Large intestine (tissue), 12 donors: Measurements from ENCODE around the gene PCDH11Y. TPM values are rescaled to one million over a fixed set of nuclear protein-coding genes. Genes with fewer than 3 reads are reported as not detected.
A peak's percentile ranks its signal among the peaks of the same experiment; 100 is the strongest.
"Not testable (repeated sequence)": the region's sequence is repeated elsewhere in the genome, so short reads cannot be mapped to it uniquely, and the experiment has no call there.

Source experiments
- DNase-seq, 2 donors: peaks; one replicate each; pipeline versions ENCODE4 v3.0.0 to v3.0.0-alpha.2; 2013
- H3K27ac ChIP-seq: one replicate; pipeline ENCODE4 v1.5.1; 2013; ENCODE audit warnings: low read length
- H3K27me3 ChIP-seq: 2 replicates; pipeline ENCODE4 v1.6.1; 2013; ENCODE audit warnings: low read length; ENCODE audit not compliant: control insufficient read depth, insufficient read depth
- H3K36me3 ChIP-seq: 2 replicates; pipeline ENCODE4 v1.6.1; 2013; ENCODE audit warnings: low read length; ENCODE audit not compliant: control insufficient read depth, insufficient read depth
- H3K4me1 ChIP-seq: one replicate; pipeline ENCODE4 v1.6.1; 2013; ENCODE audit warnings: low read length; ENCODE audit not compliant: control insufficient read depth, insufficient read depth
- H3K4me3 ChIP-seq: one replicate; pipeline ENCODE4 v1.5.1; 2013; ENCODE audit warnings: low read length
- H3K9me3 ChIP-seq: one replicate; pipeline ENCODE4 v1.6.1; 2013; ENCODE audit warnings: mild to moderate bottlenecking, low read depth, low read length, moderate library complexity; ENCODE audit not compliant: control insufficient read depth
- WGBS: methylation state at CpG from one replicate; pipeline ENCODE4 v1.1.5; 2013; ENCODE audit warnings: low lambda C conversion rate; ENCODE audit not compliant: insufficient coverage; 5-methylcytosine and 5-hydroxymethylcytosine counted together
- long read RNA-seq, 11 donors: transcript quantifications; one replicate each; lab custom pipeline, GENCODE V29; 2026
- polyA plus RNA-seq: library from polyadenylated mRNA; unstranded; fragments of 120-200 nt; gene quantifications from one replicate; pipeline ENCODE4 v1.2.1, GENCODE V29; 2013

Gene PCDH11Y, protein sequence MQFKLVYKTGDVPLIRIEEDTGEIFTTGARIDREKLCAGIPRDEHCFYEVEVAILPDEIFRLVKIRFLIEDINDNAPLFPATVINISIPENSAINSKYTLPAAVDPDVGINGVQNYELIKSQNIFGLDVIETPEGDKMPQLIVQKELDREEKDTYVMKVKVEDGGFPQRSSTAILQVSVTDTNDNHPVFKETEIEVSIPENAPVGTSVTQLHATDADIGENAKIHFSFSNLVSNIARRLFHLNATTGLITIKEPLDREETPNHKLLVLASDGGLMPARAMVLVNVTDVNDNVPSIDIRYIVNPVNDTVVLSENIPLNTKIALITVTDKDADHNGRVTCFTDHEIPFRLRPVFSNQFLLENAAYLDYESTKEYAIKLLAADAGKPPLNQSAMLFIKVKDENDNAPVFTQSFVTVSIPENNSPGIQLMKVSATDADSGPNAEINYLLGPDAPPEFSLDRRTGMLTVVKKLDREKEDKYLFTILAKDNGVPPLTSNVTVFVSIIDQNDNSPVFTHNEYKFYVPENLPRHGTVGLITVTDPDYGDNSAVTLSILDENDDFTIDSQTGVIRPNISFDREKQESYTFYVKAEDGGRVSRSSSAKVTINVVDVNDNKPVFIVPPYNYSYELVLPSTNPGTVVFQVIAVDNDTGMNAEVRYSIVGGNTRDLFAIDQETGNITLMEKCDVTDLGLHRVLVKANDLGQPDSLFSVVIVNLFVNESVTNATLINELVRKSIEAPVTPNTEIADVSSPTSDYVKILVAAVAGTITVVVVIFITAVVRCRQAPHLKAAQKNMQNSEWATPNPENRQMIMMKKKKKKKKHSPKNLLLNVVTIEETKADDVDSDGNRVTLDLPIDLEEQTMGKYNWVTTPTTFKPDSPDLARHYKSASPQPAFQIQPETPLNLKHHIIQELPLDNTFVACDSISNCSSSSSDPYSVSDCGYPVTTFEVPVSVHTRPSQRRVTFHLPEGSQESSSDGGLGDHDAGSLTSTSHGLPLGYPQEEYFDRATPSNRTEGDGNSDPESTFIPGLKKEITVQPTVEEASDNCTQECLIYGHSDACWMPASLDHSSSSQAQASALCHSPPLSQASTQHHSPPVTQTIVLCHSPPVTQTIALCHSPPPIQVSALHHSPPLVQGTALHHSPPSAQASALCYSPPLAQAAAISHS (N-terminal part only)
- 0.79 TPM for polyA plus RNA-seq
- long read RNA-seq, donor 1: 0 reads
- long read RNA-seq, donor 2: 0 reads
- long read RNA-seq, donor 3: 0 reads
- long read RNA-seq, donor 4: 0 reads
- long read RNA-seq, donor 5: 0 reads
- long read RNA-seq, donor 6: 0 reads
- long read RNA-seq, donor 7: 0 reads
- long read RNA-seq, donor 8: 0 reads
- long read RNA-seq, donor 9: 0 reads
- long read RNA-seq, donor 10: 0 reads
- long read RNA-seq, donor 11: 0 reads

- not testable (repeated sequence) for H3K4me3 ChIP-seq, H3K27ac ChIP-seq, DNase-seq, H3K36me3 ChIP-seq, H3K27me3 ChIP-seq, H3K4me1 ChIP-seq, H3K9me3 ChIP-seq
- WGBS: no CpG with 5 or more reads among the region's 21 CpGs
Measured at GRCh38 chrY:5000057-5000456, at the start of gene PCDH11Y. Gene PCDH11Y (plus strand): TSS chrY:5000296. CDS start chrY:5057100, 56,804 bp downstream.

DNA sequence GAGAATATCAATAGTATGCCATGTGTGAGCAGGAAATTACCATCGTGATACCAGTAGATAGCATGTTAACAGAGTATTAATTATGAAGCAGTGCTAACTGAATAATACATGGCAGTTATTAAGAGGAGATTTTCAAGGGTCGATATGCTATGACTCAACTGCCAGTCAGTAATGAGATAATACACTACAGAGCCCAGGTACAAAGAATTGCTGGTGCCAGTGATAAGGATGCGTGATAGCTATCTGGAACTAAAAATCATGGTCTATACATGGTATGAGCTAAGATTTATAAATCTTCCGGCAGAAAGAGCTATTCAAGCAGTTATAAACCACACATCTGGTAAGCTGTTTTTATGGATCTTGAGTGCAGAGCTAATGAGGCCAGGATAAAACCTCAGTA is 32.2 kb upstream of the PCDH11Y start:
- DNase-seq, H3K4me1 ChIP-seq, H3K27ac ChIP-seq, H3K36me3 ChIP-seq, H3K4me3 ChIP-seq, H3K27me3 ChIP-seq, H3K9me3 ChIP-seq: not testable (repeated sequence)
- no CpG with 5 or more reads among the region's 4 CpGs for WGBS

DNA sequence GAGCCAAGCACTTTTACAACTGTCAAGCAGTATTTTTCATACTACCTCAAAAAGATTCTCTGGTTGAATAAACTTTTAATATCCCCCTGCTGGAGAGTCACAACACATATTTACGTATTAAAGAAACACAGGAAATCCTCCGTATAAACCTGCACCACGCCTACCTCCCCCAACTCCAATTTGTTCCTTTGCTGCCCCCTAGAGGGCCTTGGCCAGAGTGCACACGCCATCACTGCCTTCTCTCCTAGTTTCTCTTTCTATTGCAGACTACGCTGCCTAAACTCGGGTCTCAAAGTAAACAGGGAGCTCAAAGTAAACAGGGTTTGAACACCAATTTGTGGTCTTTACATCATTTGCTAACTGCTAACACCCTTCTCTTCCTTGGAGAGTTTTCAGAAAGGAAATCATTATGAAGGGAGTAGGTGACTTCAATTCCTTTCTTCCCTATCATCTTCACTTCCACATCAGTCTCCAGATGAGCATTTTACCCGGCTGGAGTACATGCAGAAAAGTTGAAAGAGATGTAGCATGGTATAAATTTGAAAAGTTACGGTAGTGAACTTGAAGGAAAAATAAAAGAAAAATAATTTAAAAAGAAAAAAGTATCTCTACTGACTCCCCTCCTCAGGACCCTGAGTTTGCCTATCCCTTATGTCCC is 8.2 kb upstream of the PCDH11Y start:
- WGBS: no CpG with 5 or more reads among the region's 8 CpGs
- not testable (repeated sequence) for H3K36me3 ChIP-seq, H3K9me3 ChIP-seq, H3K27ac ChIP-seq, H3K4me1 ChIP-seq, DNase-seq, H3K27me3 ChIP-seq, H3K4me3 ChIP-seq

GRCh38 chrY:4994892-4995291 is 5.2 kb upstream of the PCDH11Y start:
- H3K36me3 ChIP-seq, H3K4me3 ChIP-seq, H3K9me3 ChIP-seq, H3K27me3 ChIP-seq, H3K27ac ChIP-seq, H3K4me1 ChIP-seq, DNase-seq: not testable (repeated sequence)
- no CpG with 5 or more reads among the region's 5 CpGs for WGBS

DNA sequence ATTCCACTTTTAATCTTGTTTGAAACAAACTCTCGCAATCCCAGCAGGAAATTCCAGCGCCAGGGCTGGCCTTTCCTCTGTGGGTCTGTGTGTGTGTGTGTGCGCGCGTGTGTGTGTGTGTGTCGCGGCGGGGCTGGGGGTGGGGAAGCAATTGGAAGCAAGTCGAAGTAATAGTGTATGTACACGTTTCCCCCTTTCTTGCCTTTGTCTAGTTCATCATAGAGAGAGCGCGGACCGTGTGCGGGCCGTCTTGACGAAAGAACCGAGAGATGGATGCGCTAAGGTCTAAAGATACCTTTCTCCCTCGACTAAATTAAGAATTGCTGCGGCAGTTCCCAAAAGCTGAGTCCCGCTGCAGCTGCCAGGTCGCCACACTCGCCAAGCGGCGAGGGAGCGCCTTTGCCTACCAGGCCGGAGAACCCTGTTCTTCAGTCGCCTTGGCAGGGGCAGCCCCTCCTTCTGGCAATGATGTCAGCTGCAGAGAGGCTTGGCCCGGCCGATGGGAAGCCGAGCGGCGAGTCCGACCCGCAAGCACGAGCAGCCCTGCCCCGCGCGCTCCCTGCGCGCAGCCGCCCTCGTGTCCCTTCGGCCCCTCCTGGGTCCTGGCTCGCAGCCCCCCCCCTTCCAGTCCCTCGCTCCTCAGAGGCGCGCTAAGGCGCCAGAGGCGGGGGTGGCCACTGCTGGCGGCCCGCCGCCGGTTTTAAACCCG is 2.5 kb downstream of the PCDH11Y start:
- H3K9me3 ChIP-seq, H3K4me1 ChIP-seq, H3K4me3 ChIP-seq, H3K27ac ChIP-seq, H3K27me3 ChIP-seq, H3K36me3 ChIP-seq: not testable (repeated sequence)
- no CpG with 5 or more reads among the region's 55 CpGs for WGBS
- peak in 1 of 2 donors; percentile 1 for DNase-seq

- DNase-seq, H3K27me3 ChIP-seq, H3K4me1 ChIP-seq, H3K27ac ChIP-seq, H3K9me3 ChIP-seq, H3K4me3 ChIP-seq, H3K36me3 ChIP-seq: not testable (repeated sequence)
Measured at GRCh38 chrY:5038972-5039523, 39.0 kb downstream of the PCDH11Y start.

GRCh38 chrY:5083017-5083416 is 82.9 kb downstream of the PCDH11Y start:
- DNase-seq, H3K4me3 ChIP-seq, H3K27me3 ChIP-seq, H3K4me1 ChIP-seq, H3K27ac ChIP-seq, H3K9me3 ChIP-seq, H3K36me3 ChIP-seq: not testable (repeated sequence)
- WGBS: no CpG with 5 or more reads among the region's 3 CpGs

GRCh38 chrY:5182998-5183397 is 182.9 kb downstream of the PCDH11Y start:
- not testable (repeated sequence) for H3K9me3 ChIP-seq, H3K27ac ChIP-seq, H3K36me3 ChIP-seq, H3K27me3 ChIP-seq, H3K4me1 ChIP-seq, DNase-seq, H3K4me3 ChIP-seq
- WGBS: no CpG with 5 or more reads among the region's 2 CpGs

- H3K4me1 ChIP-seq, DNase-seq, H3K4me3 ChIP-seq, H3K36me3 ChIP-seq, H3K27ac ChIP-seq, H3K27me3 ChIP-seq, H3K9me3 ChIP-seq: not testable (repeated sequence)
- no CpG with 5 or more reads among the region's 2 CpGs for WGBS
Measured at GRCh38 chrY:5215116-5215515, 215.0 kb downstream of the PCDH11Y start.
